Measurements from ENCODE around the gene KSR2.
"Not testable (repeated sequence)": the region's sequence is repeated elsewhere in the genome, so short reads cannot be mapped to it uniquely, and the experiment has no call there.

KSR2 gene

GRCh38 chr12:117761528-117762100 lies 207.2 kb downstream of the KSR2 start:
- no peak for DNase-seq (ENCODE audit: low read depth in 3 of 3)

DNA sequence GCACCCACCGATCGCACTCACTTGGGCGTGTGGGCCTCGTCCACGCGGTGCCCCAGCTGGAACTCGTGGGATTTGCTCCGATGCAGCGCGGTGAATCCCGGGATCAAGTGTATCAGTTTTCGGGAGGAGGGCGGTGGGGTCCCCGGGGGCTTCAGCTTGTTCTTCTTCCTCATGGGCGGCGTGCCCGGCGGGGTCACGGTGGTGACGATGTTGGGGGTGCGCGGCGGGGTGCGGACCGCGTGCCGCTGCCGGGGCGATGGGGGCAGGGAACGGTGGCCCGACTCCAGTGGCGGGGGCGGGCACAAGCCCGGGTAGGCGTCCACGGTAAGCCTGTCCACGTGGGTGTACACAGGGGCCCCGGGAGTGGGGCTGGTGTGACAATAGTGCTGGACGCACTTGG lies 207.8 kb downstream of the KSR2 start:
- no peak for DNase-seq (ENCODE audit: low read depth in 3 of 3)

- no peak for DNase-seq (ENCODE audit: low read depth in 3 of 3)
Observed at GRCh38 chr12:117750657-117751056, 218.1 kb downstream of the KSR2 start.

GRCh38 chr12:117749431-117749830 lies 219.4 kb downstream of the KSR2 start:
- no peak for DNase-seq (ENCODE audit: low read depth in 3 of 3)

DNA sequence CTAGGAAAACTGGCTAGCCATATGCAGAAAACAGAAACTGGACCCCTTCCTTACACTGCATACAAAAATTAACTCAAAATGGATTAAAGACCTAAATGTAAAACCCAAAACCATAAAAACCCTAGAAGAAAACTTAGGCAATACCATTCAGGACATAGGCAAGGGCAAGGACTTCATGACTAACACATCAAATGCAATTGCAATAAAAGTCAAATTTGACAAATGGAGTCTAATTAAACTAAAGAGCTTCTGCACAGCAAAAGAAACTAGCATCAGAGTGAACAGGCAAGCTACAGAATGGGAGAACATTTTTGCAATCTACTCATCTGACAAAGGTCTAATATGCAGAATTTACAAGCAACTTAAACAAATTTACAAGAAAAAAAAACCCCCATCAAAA lies 222.4 kb downstream of the KSR2 start:
- not testable (repeated sequence) for DNase-seq (ENCODE audit: low read depth in 3 of 3)

DNA sequence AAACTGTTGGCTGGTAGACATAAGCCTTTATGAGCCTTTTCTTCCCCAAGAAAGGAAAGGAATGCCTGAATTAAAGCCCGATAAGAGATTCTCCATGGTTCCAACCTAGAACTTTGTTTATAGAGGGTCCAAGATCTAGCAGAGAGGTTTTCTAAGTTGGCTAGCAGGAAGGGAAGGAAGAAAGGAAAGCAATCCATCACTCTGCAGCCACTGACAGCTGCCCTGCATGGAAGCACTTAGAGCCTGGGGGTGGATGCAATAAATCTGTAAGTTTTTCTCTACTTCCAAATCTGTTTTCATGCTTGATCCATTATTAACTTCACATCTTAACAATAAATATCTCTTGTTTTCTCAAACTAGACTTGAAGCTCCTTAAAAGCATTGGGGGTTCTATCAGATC lies 224.4 kb downstream of the KSR2 start:
- no peak for DNase-seq (ENCODE audit: low read depth in 3 of 3)

GRCh38 chr12:117743761-117744160 lies 225.0 kb downstream of the KSR2 start:
- DNase-seq (ENCODE audit: low read depth in 3 of 3): no peak

DNA sequence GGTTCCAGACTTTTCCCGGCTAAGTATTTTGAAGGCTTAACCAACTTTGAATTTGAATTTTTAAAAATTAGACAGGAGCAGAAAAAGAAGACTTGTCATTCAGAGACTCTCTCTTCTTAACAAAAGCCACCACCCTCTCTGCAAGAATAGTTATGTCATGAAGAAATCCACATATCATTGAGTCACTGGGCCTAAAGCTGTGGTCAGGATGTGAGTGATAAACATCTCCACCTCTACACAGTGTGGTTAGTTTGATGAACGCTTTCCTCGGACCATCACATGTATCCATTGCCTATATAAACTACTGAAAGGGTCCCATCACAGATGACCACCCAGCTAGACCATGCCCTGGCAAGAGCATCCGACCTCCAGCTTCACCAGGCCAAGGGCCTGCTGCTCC lies 226.1 kb downstream of the KSR2 start:
- DNase-seq (ENCODE audit: low read depth in 3 of 3): no peak

- no peak for DNase-seq (ENCODE audit: low read depth in 3 of 3)
Observed at GRCh38 chr12:117738233-117738632, 230.6 kb downstream of the KSR2 start.

GRCh38 chr12:117733549-117733805 lies 235.3 kb downstream of the KSR2 start:
- DNase-seq (ENCODE audit: low read depth in 3 of 3): no peak

DNA sequence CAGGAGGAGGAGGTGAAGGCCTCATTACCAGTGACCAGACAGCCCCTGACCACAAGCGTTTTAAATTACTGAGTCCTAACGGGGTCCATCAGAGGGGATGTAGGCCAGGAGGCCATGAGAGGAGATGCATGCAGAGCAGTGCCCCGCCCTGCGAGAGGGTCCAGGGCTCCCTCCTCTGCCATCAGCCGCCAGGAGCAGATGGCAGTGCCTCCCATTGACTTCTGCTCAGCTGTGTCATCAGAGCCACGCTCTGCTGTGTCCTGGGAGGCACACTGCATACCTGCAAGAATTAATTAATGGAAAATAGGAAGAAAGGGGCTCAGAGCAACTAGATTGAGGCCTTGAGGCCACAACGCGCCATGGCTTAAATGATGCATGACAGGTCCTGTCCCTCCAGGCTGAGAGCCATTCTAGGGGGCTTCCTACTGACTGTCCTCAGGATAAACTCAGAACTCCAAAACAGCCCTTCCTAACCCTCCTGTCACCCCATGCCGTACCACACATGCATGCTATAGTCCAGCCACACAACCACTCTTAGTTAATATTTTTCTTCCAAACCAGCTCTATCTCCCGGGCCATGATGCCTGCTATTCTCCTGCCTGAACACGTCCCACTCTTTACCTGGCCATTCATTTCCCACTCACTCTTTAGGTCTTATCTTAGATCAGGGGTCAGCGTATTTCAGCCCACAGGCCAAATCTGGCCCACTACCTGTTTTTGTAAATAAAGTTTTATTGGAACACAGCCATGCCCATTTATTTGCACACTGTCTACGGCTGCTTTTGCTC lies 235.8 kb downstream of the KSR2 start:
- DNase-seq (ENCODE audit: low read depth in 3 of 3): no peak

- DNase-seq (ENCODE audit: low read depth in 3 of 3): not testable (repeated sequence)
Observed at GRCh38 chr12:117731131-117731530, 237.7 kb downstream of the KSR2 start.

DNA sequence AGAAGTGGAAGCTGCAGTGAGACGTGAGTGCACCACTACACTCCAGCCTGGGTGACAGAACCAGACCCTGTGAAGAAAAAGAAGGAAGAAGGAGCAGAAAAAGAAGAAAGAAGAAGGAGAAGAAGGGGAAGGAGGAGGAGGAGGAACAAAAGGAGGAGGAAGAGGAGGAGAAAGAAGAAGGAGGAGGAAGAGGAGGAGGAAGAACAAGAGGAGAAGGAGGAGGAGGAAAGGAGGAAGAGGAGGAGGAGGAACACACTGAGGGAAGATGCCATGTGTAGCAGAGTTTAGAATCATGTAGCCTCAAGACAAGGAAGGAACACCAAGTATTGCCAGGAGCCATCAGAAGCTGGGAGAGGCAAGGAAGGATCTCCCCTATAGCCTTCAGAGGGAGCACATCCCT lies 241.5 kb downstream of the KSR2 start:
- no peak for DNase-seq (ENCODE audit: low read depth in 3 of 3)

- no peak for DNase-seq (ENCODE audit: low read depth in 3 of 3)
Observed at GRCh38 chr12:117724543-117724942, 244.2 kb downstream of the KSR2 start.

DNA sequence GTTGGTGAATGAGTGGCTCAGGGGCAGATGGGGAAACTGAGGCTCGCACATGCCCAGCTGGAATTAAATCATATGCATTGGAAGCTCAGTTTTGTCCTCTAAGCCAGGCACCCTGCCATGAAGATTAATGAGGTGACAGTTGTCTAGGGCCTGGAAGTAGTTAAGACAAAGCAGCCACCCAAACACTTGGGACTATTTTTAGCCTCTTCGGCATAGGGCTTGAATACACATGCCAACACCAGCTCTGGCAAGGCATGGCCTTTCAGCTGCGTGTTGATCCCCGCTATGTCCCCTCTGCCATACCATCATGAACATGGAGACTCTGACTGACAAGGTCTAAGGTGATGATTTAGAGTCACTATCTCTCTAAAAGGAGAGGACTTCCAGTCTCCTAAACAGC lies 250.2 kb downstream of the KSR2 start:
- no peak for DNase-seq (ENCODE audit: low read depth in 3 of 3)

DNA sequence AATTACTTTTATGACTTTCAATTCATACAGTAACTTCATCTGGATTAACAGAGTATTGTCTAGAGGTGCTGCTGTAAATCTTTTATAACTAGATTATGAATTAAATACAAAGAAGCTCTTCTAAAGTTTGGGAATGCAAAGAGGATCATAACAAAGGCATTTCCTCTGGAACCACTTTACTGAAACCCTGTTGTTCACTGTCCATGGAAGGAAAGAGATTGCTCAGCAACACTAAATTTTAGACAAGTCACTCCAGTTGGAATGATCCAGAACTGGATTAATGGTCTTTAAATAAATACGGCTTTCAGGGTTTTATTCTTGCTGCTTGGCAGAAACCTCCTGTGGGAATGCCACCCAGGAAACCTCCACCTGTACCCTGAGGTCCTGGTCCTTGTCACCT lies 250.6 kb downstream of the KSR2 start:
- no peak for DNase-seq (ENCODE audit: low read depth in 3 of 3)

- no peak for DNase-seq (ENCODE audit: low read depth in 3 of 3)
Observed at GRCh38 chr12:117714203-117714602, 254.6 kb downstream of the KSR2 start.

GRCh38 chr12:117710121-117710520 lies 258.7 kb downstream of the KSR2 start:
- no peak for DNase-seq (ENCODE audit: low read depth in 3 of 3)

DNA sequence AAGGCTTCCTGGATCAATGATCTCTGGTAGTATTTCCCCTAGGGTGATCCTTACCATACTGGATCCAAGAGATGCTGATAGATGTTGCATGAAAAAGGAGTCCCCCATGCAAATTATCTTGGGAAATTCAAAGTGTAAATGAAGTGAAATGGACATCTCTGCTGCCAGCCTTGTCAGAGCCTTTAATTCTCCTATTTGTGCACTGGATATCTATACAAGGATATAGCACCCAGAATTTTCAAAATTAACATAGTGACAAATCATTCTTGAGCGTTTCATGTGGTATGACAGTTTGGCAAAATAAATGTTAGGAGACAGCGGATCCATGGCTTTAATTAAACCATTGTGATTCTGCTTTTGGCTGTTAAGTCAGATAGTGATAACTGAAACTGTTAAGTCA lies 260.9 kb downstream of the KSR2 start:
- no peak for DNase-seq (ENCODE audit: low read depth in 3 of 3)

DNA sequence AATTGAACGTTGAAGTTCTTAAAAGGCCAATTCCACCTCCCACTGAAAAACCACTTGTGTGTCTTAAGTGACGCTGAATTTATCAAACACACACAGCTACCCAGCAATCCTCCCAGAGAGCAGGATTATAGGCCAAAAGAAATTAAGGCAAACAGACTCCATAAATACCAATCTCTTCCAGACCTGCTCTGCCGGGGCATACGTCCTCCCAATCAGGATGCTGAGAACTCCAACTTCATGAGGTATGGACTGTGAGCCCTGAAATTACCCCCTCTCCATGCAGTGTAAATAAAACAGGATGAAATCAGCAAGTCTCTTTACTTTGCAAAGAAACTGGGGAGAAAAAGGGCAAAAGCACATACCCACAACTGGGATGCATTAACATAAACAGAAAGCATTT lies 265.2 kb downstream of the KSR2 start:
- no peak for DNase-seq (ENCODE audit: low read depth in 3 of 3)

DNA sequence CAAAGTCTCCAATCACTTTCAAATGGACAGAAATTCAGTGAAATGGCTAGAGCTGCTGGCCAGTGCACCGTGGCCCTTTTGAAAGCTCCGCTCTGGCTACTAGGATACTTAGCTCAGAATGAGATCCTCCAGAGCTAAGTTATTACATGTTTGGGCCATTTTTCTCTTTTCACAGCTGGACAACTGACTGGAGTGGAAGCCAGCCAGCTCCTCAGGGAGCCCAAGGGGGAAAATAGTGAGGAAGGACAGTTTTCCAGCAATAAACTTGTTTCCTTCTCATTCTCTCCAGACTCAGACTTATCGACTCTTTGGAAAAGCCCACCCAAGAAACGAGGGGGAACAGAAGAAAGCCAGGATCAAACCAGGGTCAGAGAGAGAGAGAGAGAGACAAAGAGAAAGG lies 266.0 kb downstream of the KSR2 start:
- no peak for DNase-seq (ENCODE audit: low read depth in 3 of 3)

GRCh38 chr12:117699575-117699974 lies 269.2 kb downstream of the KSR2 start:
- no peak for DNase-seq (ENCODE audit: low read depth in 3 of 3)

DNA sequence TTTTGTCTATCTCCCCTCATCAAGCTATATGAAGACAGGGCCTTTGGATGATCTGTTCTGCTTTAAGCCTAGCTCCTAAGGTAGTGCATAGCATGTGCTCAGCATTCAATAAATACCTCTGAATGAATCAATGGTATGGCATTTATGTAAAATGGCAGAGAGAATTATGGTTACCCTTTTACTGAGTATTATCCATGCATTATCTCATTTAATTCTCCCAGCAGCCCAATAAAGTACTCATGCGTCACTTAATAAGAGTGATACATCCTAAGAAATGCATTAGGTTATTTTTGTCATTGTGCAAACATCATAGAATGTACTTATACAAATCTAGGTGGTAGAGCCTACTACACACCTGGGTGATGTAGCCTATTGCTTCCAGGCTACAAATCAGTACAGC lies 269.7 kb downstream of the KSR2 start:
- DNase-seq (ENCODE audit: low read depth in 3 of 3): no peak

GRCh38 chr12:117695956-117696355 lies 272.8 kb downstream of the KSR2 start:
- DNase-seq (ENCODE audit: low read depth in 3 of 3): no peak
